IPS-15b (cell line): ENCODE data around the gene FRMD1.

ENCODE experiments used
- H3K27me3 ChIP-seq: one replicate; pipeline ENCODE4 v1.6.1; 2013; ENCODE audit warnings: low read length; ENCODE audit not compliant: control insufficient read depth, insufficient read depth
- H3K36me3 ChIP-seq: one replicate; pipeline ENCODE4 v1.6.1; 2013; ENCODE audit warnings: low read length; ENCODE audit not compliant: control insufficient read depth, insufficient read depth
- H3K4me1 ChIP-seq: one replicate; pipeline ENCODE4 v1.6.1; 2013; ENCODE audit warnings: mild to moderate bottlenecking, low read length; ENCODE audit not compliant: control insufficient read depth, insufficient read depth
- H3K4me3 ChIP-seq: one replicate; pipeline ENCODE4 v1.5.1; 2013; ENCODE audit warnings: low read depth, low read length
- H3K9ac ChIP-seq: one replicate; pipeline ENCODE4 v1.6.1; 2013; ENCODE audit warnings: low read depth, mild to moderate bottlenecking, low read length
- H3K9me3 ChIP-seq: one replicate; pipeline ENCODE4 v1.6.1; 2013; ENCODE audit warnings: mild to moderate bottlenecking, low read length; ENCODE audit not compliant: control insufficient read depth, insufficient read depth

FRMD1 gene

GRCh38 chr6:168039849-168040248 lies 39.2 kb downstream of the FRMD1 start:
- H3K4me3 ChIP-seq, result no peak overlapping the region
- H3K4me1 ChIP-seq, result no peaks in the 10 kb centered on the region
- H3K27me3 ChIP-seq, result no peaks in the 10 kb centered on the region
- peaks cover 5% of the 10 kb centered on the region for H3K36me3 ChIP-seq
- H3K9me3 ChIP-seq, result peaks cover 18% of the 10 kb centered on the region
- H3K9ac ChIP-seq, result no peak overlapping the region

- Histone ChIP-seq H3K4me3 (no peak overlapping the region), H3K27me3 (no peaks in the 10 kb centered on the region), H3K36me3 (peaks cover 5% of the 10 kb centered on the region), H3K9me3 (peaks cover 18% of the 10 kb centered on the region), H3K4me1 (no peaks in the 10 kb centered on the region), H3K9ac (no peak overlapping the region)
Measured at GRCh38 chr6:168039301-168039700, 39.7 kb downstream of the FRMD1 start.

GRCh38 chr6:168038576-168039140 lies 40.4 kb downstream of the FRMD1 start:
- H3K36me3 ChIP-seq, result peaks cover 5% of the 10 kb centered on the region
- no peaks in the 10 kb centered on the region for H3K27me3 ChIP-seq
- H3K4me3 ChIP-seq, result no peak overlapping the region
- no peak overlapping the region for H3K9ac ChIP-seq
- H3K4me1 ChIP-seq, result no peaks in the 10 kb centered on the region
- peaks cover 18% of the 10 kb centered on the region for H3K9me3 ChIP-seq

GRCh38 chr6:168037856-168038255 lies 41.2 kb downstream of the FRMD1 start:
- no peaks in the 10 kb centered on the region for H3K4me1 ChIP-seq
- H3K9ac ChIP-seq, result no peak overlapping the region
- no peaks in the 10 kb centered on the region for H3K27me3 ChIP-seq
- H3K9me3 ChIP-seq, result peaks cover 18% of the 10 kb centered on the region
- H3K36me3 ChIP-seq, result peaks cover 5% of the 10 kb centered on the region
- no peak overlapping the region for H3K4me3 ChIP-seq

- peaks cover 5% of the 10 kb centered on the region for H3K36me3 ChIP-seq
- no peak overlapping the region for H3K4me3 ChIP-seq
- no peak overlapping the region for H3K9ac ChIP-seq
- peaks cover 18% of the 10 kb centered on the region for H3K9me3 ChIP-seq
- no peaks in the 10 kb centered on the region for H3K4me1 ChIP-seq
- no peaks in the 10 kb centered on the region for H3K27me3 ChIP-seq
Measured at GRCh38 chr6:168037242-168037641, 41.8 kb downstream of the FRMD1 start.

GRCh38 chr6:168035661-168036545 lies 43.1 kb downstream of the FRMD1 start:
- peaks cover 18% of the 10 kb centered on the region for H3K9me3 ChIP-seq
- no peaks in the 10 kb centered on the region for H3K27me3 ChIP-seq
- H3K4me3 ChIP-seq, result peak overlapping the region; percentile 39
- H3K36me3 ChIP-seq, result peaks cover 5% of the 10 kb centered on the region
- H3K4me1 ChIP-seq, result no peaks in the 10 kb centered on the region
- no peak overlapping the region for H3K9ac ChIP-seq

GRCh38 chr6:168035098-168035660 lies 43.8 kb downstream of the FRMD1 start:
- H3K9ac ChIP-seq, result no peak overlapping the region
- no peaks in the 10 kb centered on the region for H3K27me3 ChIP-seq
- peaks cover 12% of the 10 kb centered on the region for H3K9me3 ChIP-seq
- peak overlapping the region; percentile 39 for H3K4me3 ChIP-seq
- H3K4me1 ChIP-seq, result no peaks in the 10 kb centered on the region
- peaks cover 5% of the 10 kb centered on the region for H3K36me3 ChIP-seq

GRCh38 chr6:168034537-168034936 lies 44.5 kb downstream of the FRMD1 start:
- Histone ChIP-seq H3K9ac (no peak overlapping the region), H3K27me3 (no peaks in the 10 kb centered on the region), H3K36me3 (peaks cover 5% of the 10 kb centered on the region), H3K4me1 (no peaks in the 10 kb centered on the region), H3K9me3 (peaks cover 9% of the 10 kb centered on the region), H3K4me3 (no peak overlapping the region)

- no peaks in the 10 kb centered on the region for H3K27me3 ChIP-seq
- no peak overlapping the region for H3K9ac ChIP-seq
- no peaks in the 10 kb centered on the region for H3K36me3 ChIP-seq
- no peaks in the 10 kb centered on the region for H3K4me1 ChIP-seq
- H3K4me3 ChIP-seq, result no peak overlapping the region
- peaks cover 3% of the 10 kb centered on the region for H3K9me3 ChIP-seq
Measured at GRCh38 chr6:168033791-168034190, 45.2 kb downstream of the FRMD1 start.

GRCh38 chr6:168032005-168032760 lies 46.8 kb downstream of the FRMD1 start:
- Histone ChIP-seq H3K9ac (no peak overlapping the region), H3K4me3 (no peak overlapping the region), H3K36me3 (no peaks in the 10 kb centered on the region), H3K4me1 (no peaks in the 10 kb centered on the region), H3K27me3 (no peaks in the 10 kb centered on the region), H3K9me3 (no peaks in the 10 kb centered on the region)

GRCh38 chr6:168031411-168031971 lies 47.5 kb downstream of the FRMD1 start:
- no peak overlapping the region for H3K4me3 ChIP-seq
- no peak overlapping the region for H3K9ac ChIP-seq

More at GRCh38 chr6:168031411-168031971, 47.5 kb downstream of the FRMD1 start:
- Histone ChIP-seq H3K9me3 (no peaks in the 10 kb centered on the region), H3K27me3 (no peaks in the 10 kb centered on the region), H3K36me3 (no peaks in the 10 kb centered on the region), H3K4me1 (no peaks in the 10 kb centered on the region)
